ENCODE measurements around the gene CS.

DNA sequence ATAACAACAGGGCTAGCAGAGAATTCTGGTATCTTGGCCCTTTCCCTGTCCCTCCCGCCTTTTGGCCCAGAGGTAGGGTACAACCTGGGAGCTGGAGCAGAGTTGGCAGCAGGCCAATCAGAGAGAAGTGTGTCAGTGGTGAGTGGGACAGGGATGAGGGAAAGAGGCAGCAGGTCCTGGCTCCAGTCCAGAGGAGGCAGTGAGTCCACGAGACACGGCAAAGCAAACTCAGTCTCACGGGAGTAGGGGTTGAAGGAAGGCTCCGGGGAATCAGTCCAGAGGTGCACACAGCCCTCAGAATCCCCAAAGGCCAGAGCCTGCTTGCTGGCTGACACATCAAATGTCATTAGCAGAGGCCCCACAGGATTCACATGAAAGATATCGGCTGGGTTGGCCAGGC lies 26.4 kb upstream of the CS start:
- no peak for TF ChIP-seq YY1 (IDR thresholded peaks at IDR 0.05; ENCODE audit: insufficient read depth, insufficient read length)
- TF ChIP-seq ZNF274 (IDR thresholded peaks at IDR 0.05; ENCODE audit: low read depth, low read length) = no peak
- TF ChIP-seq SUZ12 (IDR thresholded peaks at IDR 0.05; ENCODE audit: extremely low read depth, insufficient read depth, insufficient read length) = no peak

Data from NT2/D1 (cell line).